ENCODE data around the gene SLC7A8.

DNA sequence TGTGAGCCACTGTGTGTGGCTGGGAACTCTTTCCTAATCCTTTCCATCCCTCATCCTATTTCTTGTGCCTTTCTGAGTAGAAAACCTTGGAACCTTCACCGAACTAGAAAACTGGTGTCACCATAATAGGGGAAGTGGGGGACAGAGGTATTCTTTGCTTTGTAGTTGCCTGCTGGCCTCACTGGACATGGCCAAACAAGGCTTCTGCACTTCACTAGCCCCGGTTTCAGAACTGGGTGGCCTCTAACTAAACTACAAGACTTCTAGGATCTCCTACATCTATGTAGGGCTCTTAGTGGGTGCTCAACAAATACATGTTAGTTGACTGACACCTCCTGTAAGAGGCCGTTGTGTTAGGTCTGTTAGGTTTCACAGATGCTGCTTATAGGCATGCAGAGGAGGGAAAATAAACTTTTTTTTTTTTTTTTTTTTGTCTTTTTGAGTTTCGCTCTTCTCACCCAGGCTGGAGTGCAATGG is 78.1 kb downstream of the SLC7A8 start:
- no peak for TF ChIP-seq EZH2 (IDR thresholded peaks at IDR 0.05; ENCODE audit: borderline replicate concordance, low read length)
- TF ChIP-seq, protein P1, sequence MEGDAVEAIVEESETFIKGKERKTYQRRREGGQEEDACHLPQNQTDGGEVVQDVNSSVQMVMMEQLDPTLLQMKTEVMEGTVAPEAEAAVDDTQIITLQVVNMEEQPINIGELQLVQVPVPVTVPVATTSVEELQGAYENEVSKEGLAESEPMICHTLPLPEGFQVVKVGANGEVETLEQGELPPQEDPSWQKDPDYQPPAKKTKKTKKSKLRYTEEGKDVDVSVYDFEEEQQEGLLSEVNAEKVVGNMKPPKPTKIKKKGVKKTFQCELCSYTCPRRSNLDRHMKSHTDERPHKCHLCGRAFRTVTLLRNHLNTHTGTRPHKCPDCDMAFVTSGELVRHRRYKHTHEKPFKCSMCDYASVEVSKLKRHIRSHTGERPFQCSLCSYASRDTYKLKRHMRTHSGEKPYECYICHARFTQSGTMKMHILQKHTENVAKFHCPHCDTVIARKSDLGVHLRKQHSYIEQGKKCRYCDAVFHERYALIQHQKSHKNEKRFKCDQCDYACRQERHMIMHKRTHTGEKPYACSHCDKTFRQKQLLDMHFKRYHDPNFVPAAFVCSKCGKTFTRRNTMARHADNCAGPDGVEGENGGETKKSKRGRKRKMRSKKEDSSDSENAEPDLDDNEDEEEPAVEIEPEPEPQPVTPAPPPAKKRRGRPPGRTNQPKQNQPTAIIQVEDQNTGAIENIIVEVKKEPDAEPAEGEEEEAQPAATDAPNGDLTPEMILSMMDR (conservative IDR thresholded peaks at IDR 0.05 in 1 of 2, IDR thresholded peaks at IDR 0.05 in 1 of 2; ENCODE audit: extremely low read depth in 1 of 2, insufficient read depth in 1 of 2, low read depth in 1 of 2, low read length in 2 of 2), result no peak
